ENCODE results near the gene MICALL2. TPM values are rescaled to one million over a fixed set of nuclear protein-coding genes. Genes with fewer than 3 reads are reported as not detected.

The MICALL2 gene
- total RNA-seq, 6 experiments from 2014 or later, result 8.2 to 23.8 (median 13.6) TPM

DNA sequence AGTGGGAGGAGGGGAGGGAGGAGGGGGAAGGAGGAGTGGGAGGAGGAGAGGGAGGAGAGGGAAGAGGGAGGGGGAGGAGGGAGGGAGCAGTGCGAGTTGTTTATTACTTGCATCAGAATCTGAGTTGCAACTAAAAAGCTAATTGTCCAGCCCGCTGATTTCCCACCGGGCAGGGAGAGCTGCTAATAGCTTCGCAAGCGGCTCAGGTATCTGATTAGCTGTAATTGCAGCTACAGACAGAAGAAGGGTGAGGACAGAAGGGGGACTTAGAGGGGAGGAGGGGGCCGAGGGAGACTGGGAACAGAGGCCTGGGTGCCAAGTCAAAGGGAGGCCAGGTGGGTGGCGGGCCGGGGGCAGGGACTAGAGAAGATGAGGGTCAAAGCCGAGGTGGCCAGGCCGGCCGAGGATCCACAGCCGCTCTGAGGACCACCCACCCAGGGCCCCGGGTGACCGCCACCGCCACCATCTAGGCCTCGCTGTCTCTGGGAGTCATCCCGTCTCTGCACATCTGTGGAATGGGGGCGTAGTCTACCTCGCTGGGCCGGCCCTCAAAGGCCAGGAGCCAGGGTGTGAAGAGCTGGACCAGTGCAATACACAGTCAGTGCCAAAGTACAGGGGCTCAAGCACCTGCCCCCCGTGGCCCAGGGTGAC is 54.2 kb downstream of the MICALL2 start:
- no peak overlapping the region for H3K4me3 ChIP-seq
- WGBS (ENCODE audit: insufficient coverage, low coverage, low lambda C conversion rate, missing lambda C conversion rate), result 38% methylated on average over 9 of the region's 21 CpGs
- H3K4me1 ChIP-seq, result no peaks in the 10 kb centered on the region
- no peaks in the 10 kb centered on the region for H3K9me3 ChIP-seq
- DNase-seq, result no peak
- no peaks in the 10 kb centered on the region for H3K36me3 ChIP-seq
- H3K27ac ChIP-seq, result no peak overlapping the region
- ATAC-seq, result no peak
- peaks cover 0 to 11% of the 10 kb centered on the region in 2 donors for H3K27me3 ChIP-seq
- TF ChIP-seq, protein P1, sequence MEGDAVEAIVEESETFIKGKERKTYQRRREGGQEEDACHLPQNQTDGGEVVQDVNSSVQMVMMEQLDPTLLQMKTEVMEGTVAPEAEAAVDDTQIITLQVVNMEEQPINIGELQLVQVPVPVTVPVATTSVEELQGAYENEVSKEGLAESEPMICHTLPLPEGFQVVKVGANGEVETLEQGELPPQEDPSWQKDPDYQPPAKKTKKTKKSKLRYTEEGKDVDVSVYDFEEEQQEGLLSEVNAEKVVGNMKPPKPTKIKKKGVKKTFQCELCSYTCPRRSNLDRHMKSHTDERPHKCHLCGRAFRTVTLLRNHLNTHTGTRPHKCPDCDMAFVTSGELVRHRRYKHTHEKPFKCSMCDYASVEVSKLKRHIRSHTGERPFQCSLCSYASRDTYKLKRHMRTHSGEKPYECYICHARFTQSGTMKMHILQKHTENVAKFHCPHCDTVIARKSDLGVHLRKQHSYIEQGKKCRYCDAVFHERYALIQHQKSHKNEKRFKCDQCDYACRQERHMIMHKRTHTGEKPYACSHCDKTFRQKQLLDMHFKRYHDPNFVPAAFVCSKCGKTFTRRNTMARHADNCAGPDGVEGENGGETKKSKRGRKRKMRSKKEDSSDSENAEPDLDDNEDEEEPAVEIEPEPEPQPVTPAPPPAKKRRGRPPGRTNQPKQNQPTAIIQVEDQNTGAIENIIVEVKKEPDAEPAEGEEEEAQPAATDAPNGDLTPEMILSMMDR (IDR thresholded peaks at IDR 0.05), result no peak
- TF ChIP-seq POLR2A (IDR thresholded peaks at IDR 0.05), result no peak
- intact Hi-C loops (cut with DNase I), result loop anchor here in 1 of 2 donors (10.0 kb wide), 1 partner anchor 190 kb away; no protein-coding TSS in a partner anchor

DNA sequence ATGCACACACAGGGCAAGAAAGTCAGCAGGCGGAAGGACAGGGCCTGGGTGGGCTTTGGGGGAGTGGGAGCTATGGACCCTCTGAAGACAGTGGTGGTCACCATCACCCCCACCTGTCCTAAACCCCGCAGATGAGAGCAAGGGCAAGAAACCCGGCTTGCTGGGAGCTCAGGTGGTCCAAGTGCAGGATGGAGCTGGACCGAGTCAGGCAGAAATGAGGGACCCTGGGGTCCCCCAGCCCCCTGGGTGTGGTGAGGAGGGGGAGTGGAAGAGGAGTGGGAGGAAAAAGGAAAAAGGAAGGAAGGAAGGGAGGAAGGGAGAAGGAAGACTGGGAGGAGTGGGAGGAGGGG is 54.8 kb downstream of the MICALL2 start:
- Histone ChIP-seq H3K9me3 (no peaks in the 10 kb centered on the region), H3K4me3 (no peak overlapping the region), H3K36me3 (no peaks in the 10 kb centered on the region), H3K27ac (no peak overlapping the region), H3K4me1 (no peaks in the 10 kb centered on the region), H3K27me3 (peaks cover 0 to 11% of the 10 kb centered on the region in 2 donors)
- intact Hi-C loops (cut with DNase I), result loop anchor here in 1 of 2 donors (10.0 kb wide), 1 partner anchor 190 kb away; no protein-coding TSS in a partner anchor
- ATAC-seq, result no peak
- TF ChIP-seq, protein P1 (IDR thresholded peaks at IDR 0.05), result no peak
- TF ChIP-seq POLR2A (IDR thresholded peaks at IDR 0.05), result no peak
- WGBS (ENCODE audit: insufficient coverage, low coverage, low lambda C conversion rate, missing lambda C conversion rate), result 25% methylated on average over 4 of the region's 4 CpGs
- no peak for DNase-seq

DNA sequence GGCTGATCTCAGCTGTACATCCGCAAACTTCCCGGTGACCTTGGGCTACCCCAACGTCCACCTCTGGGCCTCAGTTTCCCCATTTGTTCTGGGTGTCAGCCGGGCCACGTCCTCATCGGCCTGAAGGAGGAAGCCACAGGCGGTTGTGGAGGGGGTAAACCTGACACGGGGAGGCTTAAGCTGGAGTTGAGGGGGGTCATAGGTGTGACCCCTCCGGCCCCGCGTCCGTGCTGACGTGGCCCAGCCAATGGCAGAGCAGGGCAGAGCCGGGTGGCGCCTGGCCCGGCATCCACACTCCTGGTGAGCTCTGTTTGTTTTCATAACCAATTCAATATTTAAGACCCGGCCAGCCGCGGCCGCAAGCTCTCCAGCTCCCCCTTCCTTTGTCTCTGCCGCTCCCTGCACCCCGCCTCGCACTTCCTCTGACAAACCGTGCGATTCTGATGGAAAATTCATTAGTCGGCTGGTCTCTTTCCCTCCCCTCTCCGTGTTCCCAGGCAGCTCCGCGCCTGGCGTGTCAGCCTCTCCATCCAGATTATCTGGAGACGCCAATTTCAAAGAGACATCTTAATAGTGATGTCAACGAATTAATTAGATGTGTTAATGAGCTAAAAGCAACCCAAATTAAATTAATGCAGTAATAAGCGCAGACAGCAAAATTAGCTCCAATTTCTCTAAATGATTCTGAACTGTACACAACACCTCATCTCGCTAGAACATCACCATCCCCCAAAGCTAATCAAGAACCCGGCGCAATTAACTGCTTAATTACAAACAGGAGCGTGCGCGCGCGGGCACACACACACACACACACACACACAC is 55.4 kb downstream of the MICALL2 start:
- H3K9me3 ChIP-seq, result no peaks in the 10 kb centered on the region
- DNase-seq (no peak), ATAC-seq (no peak)
- no peaks in the 10 kb centered on the region for H3K36me3 ChIP-seq
- 9% methylated on average over 29 of the region's 41 CpGs for WGBS (ENCODE audit: insufficient coverage, low coverage, low lambda C conversion rate, missing lambda C conversion rate)
- no peak overlapping the region for H3K4me3 ChIP-seq
- no peaks in the 10 kb centered on the region for H3K4me1 ChIP-seq
- intact Hi-C loops (cut with DNase I), result loop anchor here in 1 of 2 donors (10.0 kb wide), 1 partner anchor 189 kb away; no protein-coding TSS in a partner anchor
- no peak overlapping the region for H3K27ac ChIP-seq
- peaks cover 0 to 11% of the 10 kb centered on the region in 2 donors for H3K27me3 ChIP-seq
- TF ChIP-seq, protein P1 (IDR thresholded peaks at IDR 0.05), result no peak
- no peak for TF ChIP-seq POLR2A (IDR thresholded peaks at IDR 0.05)

DNA sequence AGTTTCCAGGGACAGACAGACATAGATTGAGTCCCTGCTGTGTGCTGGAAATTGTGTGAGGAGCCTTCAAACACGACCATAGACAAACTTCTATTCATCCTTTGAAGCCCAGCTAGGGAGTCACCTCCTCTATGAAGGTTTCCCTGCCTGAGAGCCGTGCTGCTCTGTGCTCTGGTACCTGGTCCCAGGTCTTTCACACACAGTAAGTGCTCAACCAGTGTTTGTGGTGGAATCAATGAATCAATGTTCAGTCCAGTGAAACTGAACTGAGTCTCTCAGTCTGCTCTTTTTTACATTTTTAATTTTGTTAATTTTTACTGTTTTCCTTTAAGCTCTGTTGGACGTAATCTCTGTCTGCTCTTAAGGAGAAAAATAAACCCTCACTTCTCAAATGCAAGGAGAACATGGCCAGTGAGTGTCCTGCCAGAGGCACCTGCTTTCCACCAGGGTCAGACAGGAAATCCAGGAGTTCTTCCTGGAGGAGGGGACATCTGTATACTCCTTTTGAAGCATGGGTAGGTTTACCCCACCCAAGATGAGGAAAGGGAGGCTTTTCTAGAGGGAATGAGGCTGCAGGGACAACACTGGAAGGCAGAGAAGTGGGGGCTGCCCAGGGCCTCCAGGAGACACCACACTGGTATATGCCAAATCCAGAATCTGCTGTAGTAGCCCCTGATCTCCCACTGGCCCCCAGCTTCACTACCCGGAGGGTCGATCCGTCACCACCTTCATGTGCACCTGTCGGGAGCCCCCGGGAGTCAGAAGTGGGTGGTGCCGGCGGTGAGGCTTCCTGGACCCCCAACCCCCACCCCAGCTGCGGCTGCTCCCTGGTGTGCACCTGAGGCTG is 56.3 kb downstream of the MICALL2 start:
- WGBS (ENCODE audit: insufficient coverage, low coverage, low lambda C conversion rate, missing lambda C conversion rate), result 64% methylated on average over 3 of the region's 11 CpGs
- TF ChIP-seq POLR2A (IDR thresholded peaks at IDR 0.05), result no peak
- TF ChIP-seq, protein P1 (IDR thresholded peaks at IDR 0.05), result no peak
- H3K4me1 ChIP-seq, result no peaks in the 10 kb centered on the region
- no peak for DNase-seq
- H3K27ac ChIP-seq, result no peak overlapping the region
- H3K27me3 ChIP-seq, result peaks cover 0 to 8% of the 10 kb centered on the region in 2 donors
- H3K4me3 ChIP-seq, result no peak overlapping the region
- H3K9me3 ChIP-seq, result no peaks in the 10 kb centered on the region
- ATAC-seq, result no peak
- intact Hi-C loops (cut with DNase I), result loop anchor here in 1 of 2 donors (10.0 kb wide), 1 partner anchor 188 kb away; no protein-coding TSS in a partner anchor
- no peaks in the 10 kb centered on the region for H3K36me3 ChIP-seq

Data from right lobe of liver (tissue), 6 donors.